NB4 (cell line): ENCODE measurements around the gene LEPR.

ENCODE experiments used
- DNase-seq: peaks from one replicate; pipeline ENCODE4 v3.0.0; 2010; ENCODE audit warnings: low read depth
- H3K4me3 ChIP-seq: one replicate; pipeline ENCODE4 v1.5.1; 2011; ENCODE audit warnings: mild to moderate bottlenecking, low read depth, low read length, moderate library complexity
- MYC ChIP-seq: IDR thresholded peaks from 2 replicates; pipeline ENCODE4 v1.6.1; 2011; ENCODE audit warnings: low read depth, low read length
- POLR2A ChIP-seq: IDR thresholded peaks from 2 replicates; pipeline ENCODE4 v1.6.1; 2011; ENCODE audit warnings: mild to moderate bottlenecking; ENCODE audit not compliant: insufficient read length; ENCODE audit errors: extremely low read depth
- TF ChIP-seq, protein P1 (sequence below): IDR thresholded peaks from one replicate; pipeline ENCODE4 v1.5.1; 2012; ENCODE audit warnings: low read depth, low read length
- TF ChIP-seq, protein P2 (sequence below): IDR thresholded peaks from 2 replicates; pipeline ENCODE4 v1.6.1; 2011; ENCODE audit warnings: low read depth, low read length

The LEPR gene

GRCh38 chr1:65386439-65386838 is 34.0 kb upstream of the LEPR start:
- no peak for DNase-seq
- H3K4me3 ChIP-seq = no peak overlapping the region
- no peak for TF ChIP-seq MYC
- TF ChIP-seq, protein P1, sequence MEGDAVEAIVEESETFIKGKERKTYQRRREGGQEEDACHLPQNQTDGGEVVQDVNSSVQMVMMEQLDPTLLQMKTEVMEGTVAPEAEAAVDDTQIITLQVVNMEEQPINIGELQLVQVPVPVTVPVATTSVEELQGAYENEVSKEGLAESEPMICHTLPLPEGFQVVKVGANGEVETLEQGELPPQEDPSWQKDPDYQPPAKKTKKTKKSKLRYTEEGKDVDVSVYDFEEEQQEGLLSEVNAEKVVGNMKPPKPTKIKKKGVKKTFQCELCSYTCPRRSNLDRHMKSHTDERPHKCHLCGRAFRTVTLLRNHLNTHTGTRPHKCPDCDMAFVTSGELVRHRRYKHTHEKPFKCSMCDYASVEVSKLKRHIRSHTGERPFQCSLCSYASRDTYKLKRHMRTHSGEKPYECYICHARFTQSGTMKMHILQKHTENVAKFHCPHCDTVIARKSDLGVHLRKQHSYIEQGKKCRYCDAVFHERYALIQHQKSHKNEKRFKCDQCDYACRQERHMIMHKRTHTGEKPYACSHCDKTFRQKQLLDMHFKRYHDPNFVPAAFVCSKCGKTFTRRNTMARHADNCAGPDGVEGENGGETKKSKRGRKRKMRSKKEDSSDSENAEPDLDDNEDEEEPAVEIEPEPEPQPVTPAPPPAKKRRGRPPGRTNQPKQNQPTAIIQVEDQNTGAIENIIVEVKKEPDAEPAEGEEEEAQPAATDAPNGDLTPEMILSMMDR = no peak
- TF ChIP-seq POLR2A = no peak
- TF ChIP-seq, protein P2, sequence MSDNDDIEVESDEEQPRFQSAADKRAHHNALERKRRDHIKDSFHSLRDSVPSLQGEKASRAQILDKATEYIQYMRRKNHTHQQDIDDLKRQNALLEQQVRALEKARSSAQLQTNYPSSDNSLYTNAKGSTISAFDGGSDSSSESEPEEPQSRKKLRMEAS = no peak

- TF ChIP-seq, protein P2 = no peak
- no peak overlapping the region for H3K4me3 ChIP-seq
- DNase-seq = no peak
Measured at GRCh38 chr1:65387821-65388220, 32.6 kb upstream of the LEPR start.

GRCh38 chr1:65388908-65389695 is 31.4 kb upstream of the LEPR start:
- TF ChIP-seq, protein P1 = no peak
- TF ChIP-seq, protein P2 = no peak
- TF ChIP-seq MYC = no peak
- no peak for TF ChIP-seq POLR2A
- no peak for DNase-seq
- H3K4me3 ChIP-seq = no peak overlapping the region

GRCh38 chr1:65392497-65392896 is 28.0 kb upstream of the LEPR start:
- TF ChIP-seq POLR2A = no peak
- TF ChIP-seq, protein P2 = no peak
- no peak for TF ChIP-seq MYC
- TF ChIP-seq, protein P1 = no peak
- H3K4me3 ChIP-seq = no peak overlapping the region
- DNase-seq = no peak

DNA sequence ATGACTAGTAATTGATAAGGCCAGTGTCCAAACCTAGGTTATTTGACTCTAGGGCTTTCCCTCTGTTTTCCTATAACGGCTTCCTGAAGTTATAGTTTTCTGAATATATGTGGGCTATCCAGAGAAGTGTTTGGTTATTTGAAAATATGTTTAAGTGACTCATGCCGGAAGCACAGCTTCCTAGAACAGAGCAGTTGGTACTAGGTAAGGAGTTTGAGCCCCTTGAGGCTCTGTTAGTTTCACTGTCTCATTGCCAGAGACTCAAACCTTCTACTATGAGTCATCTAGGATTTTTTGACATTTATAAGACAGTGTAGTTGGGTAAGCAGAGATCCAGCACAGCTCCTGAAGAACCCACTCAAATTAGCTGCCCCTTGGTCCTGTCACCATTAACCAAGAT is 27.1 kb upstream of the LEPR start:
- TF ChIP-seq POLR2A (no peak), MYC (no peak)
- TF ChIP-seq, protein P2 = no peak
- TF ChIP-seq, protein P1 = no peak

DNA sequence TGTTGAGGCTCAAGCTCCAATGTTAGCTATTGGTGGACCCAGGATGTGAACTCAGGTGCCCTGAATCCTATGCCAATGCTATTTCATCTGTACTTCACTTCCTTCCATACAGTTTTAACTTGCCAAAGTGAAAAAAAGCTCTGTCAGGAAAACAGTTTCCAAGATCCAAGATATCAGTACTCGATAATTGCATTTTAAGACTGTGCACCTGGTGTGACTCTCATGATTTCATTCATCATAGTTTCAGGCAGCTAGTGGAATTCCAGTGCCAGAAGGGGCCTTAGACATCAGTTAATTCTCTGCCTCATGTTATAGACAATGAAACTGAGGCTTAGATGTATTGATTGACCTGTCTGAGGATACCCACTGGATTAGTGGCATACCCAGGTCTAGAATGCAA is 26.5 kb upstream of the LEPR start:
- no peak for DNase-seq
- TF ChIP-seq MYC (no peak), POLR2A (no peak)
- TF ChIP-seq, protein P1 = no peak
- TF ChIP-seq, protein P2 = no peak
- H3K4me3 ChIP-seq = no peak overlapping the region

More for the DNA sequence above, 27.1 kb upstream of the LEPR start:
- peak; percentile 60 for DNase-seq
- no peak overlapping the region for H3K4me3 ChIP-seq
